MM.1S (cell line): Measurements from ENCODE around the gene EFHB.
A peak's percentile ranks its signal among the peaks of the same experiment; 100 is the strongest.

ENCODE experiments used
- DNase-seq: peaks from one replicate; pipeline ENCODE4 v3.0.0-alpha.2; 2015
- H2AFZ ChIP-seq: fragments of 300-600 bp; sonication (generic); 2 replicates; pipeline ENCODE4 v1.6.0; 2016; ENCODE audit warnings: antibody characterized with exemption, low read length
- H3F3A ChIP-seq: fragments of 300-600 bp; sonication (generic); 2 replicates; pipeline ENCODE4 v1.6.1; 2016; ENCODE audit warnings: mild to moderate bottlenecking, antibody characterized with exemption, low read length, moderate library complexity, mixed read lengths; ENCODE audit not compliant: insufficient read depth
- H3K27ac ChIP-seq: fragments of 300-600 bp; sonication (generic); 2 replicates; pipeline ENCODE4 v1.5.1; 2016; ENCODE audit warnings: mild to moderate bottlenecking, low read length
- H3K27me3 ChIP-seq: fragments of 300-600 bp; sonication (generic); replicated peaks from 2 replicates; pipeline ENCODE4 v1.6.0; 2016; ENCODE audit warnings: low read length; ENCODE audit not compliant: insufficient read depth
- H3K36me3 ChIP-seq: fragments of 300-600 bp; sonication (generic); replicated peaks from 2 replicates; pipeline ENCODE4 v1.6.1; 2016; ENCODE audit warnings: mild to moderate bottlenecking, low read length, mixed read lengths; ENCODE audit not compliant: insufficient read depth
- H3K4me1 ChIP-seq: fragments of 300-600 bp; sonication (generic); 2 replicates; pipeline ENCODE4 v1.6.1; 2016; ENCODE audit warnings: low read length, mixed read lengths
- H3K4me2 ChIP-seq: fragments of 300-600 bp; sonication (generic); 2 replicates; pipeline ENCODE4 v1.6.0; 2016; ENCODE audit warnings: low read depth, low read length
- H3K4me3 ChIP-seq: fragments of 300-600 bp; sonication (generic); 2 replicates; pipeline ENCODE4 v1.5.1; 2016; ENCODE audit warnings: low read length, mixed read lengths
- H3K79me2 ChIP-seq: fragments of 300-600 bp; sonication (generic); 2 replicates; pipeline ENCODE4 v1.6.1; 2016; ENCODE audit warnings: mixed run types, low read length, mixed read lengths
- H3K9ac ChIP-seq: fragments of 300-600 bp; sonication (generic); 2 replicates; pipeline ENCODE4 v1.6.1; 2016; ENCODE audit warnings: low read length, mixed read lengths
- H3K9me2 ChIP-seq: fragments of 300-600 bp; sonication (generic); replicated peaks from 2 replicates; pipeline ENCODE4 v1.6.1; 2016; ENCODE audit warnings: mild to moderate bottlenecking, low read length, mixed read lengths; ENCODE audit not compliant: insufficient read depth
- H3K9me3 ChIP-seq: fragments of 300-600 bp; sonication (generic); replicated peaks from 2 replicates; pipeline ENCODE4 v1.6.1; 2016; ENCODE audit warnings: mild to moderate bottlenecking, low read length, mixed read lengths; ENCODE audit not compliant: insufficient read depth
- H4K20me1 ChIP-seq: fragments of 300-600 bp; sonication (generic); 2 replicates; pipeline ENCODE4 v1.6.1; 2016; ENCODE audit warnings: mild to moderate bottlenecking, low read length, moderate library complexity, mixed read lengths; ENCODE audit not compliant: insufficient read depth
- CTCF ChIP-seq: fragments of 300-600 bp; sonication (generic); IDR thresholded peaks from 2 replicates; pipeline ENCODE4 v1.5.1; 2016; ENCODE audit warnings: antibody characterized with exemption, low read length, mixed read lengths
- EZH2 ChIP-seq: fragments of 300-600 bp; sonication (generic); optimal IDR thresholded peaks from 2 replicates; pipeline ENCODE3; 2017; ENCODE audit warnings: low read depth, mild to moderate bottlenecking, antibody characterized with exemption, low read length, mixed read lengths
- EZH2phosphoT487 ChIP-seq: fragments of 300-600 bp; sonication (generic); IDR thresholded peaks from 2 replicates; pipeline ENCODE4 v1.6.1; 2018; ENCODE audit warnings: antibody characterized with exemption, low read length

Gene EFHB

GRCh38 chr3:19950316-19950715 is 16.3 kb upstream of the EFHB start:
- Histone ChIP-seq H3K36me3 (peaks cover 6% of the 10 kb centered on the region; the same call in 1 of the 2 replicates), H3K79me2 (peaks cover 82% of the 10 kb centered on the region), H3K4me1 (peaks cover 17% of the 10 kb centered on the region), H2AFZ (no peak overlapping the region), H3F3A (peaks cover 16% of the 10 kb centered on the region), H4K20me1 (peaks cover 19% of the 10 kb centered on the region; the same call in 1 of the 2 replicates), H3K4me2 (no peak overlapping the region), H3K9me3 (no peaks in the 10 kb centered on the region), H3K27ac (no peak overlapping the region), H3K4me3 (no peak overlapping the region), H3K9ac (no peak overlapping the region), H3K27me3 (no peaks in the 10 kb centered on the region), H3K9me2 (no peaks in the 10 kb centered on the region)
- TF ChIP-seq CTCF (no peak), EZH2phosphoT487 (no peak), EZH2 (no peak)
- no peak for DNase-seq

- peaks cover 16% of the 10 kb centered on the region for H3F3A ChIP-seq
- H3K4me3 ChIP-seq = peak overlapping the region; percentile 95
- H2AFZ ChIP-seq = peak overlapping the region; percentile 74; the same call in 1 of the 2 replicates
- no peaks in the 10 kb centered on the region; the same call in 1 of the 2 replicates for H3K36me3 ChIP-seq
- H3K27me3 ChIP-seq = no peaks in the 10 kb centered on the region
- TF ChIP-seq EZH2phosphoT487 (no peak), EZH2 (no peak), CTCF (no peak)
- H3K9ac ChIP-seq = peak overlapping the region; percentile 96
- no peak for DNase-seq
- H4K20me1 ChIP-seq = peaks cover 17% of the 10 kb centered on the region; the same call in 1 of the 2 replicates
- peaks cover 17% of the 10 kb centered on the region for H3K4me1 ChIP-seq
- peak overlapping the region; percentile 94; the same call in 1 of the 2 replicates for H3K27ac ChIP-seq
- peak overlapping the region; percentile 85 for H3K4me2 ChIP-seq
- no peaks in the 10 kb centered on the region for H3K9me3 ChIP-seq
- H3K79me2 ChIP-seq = peaks cover 61% of the 10 kb centered on the region
- no peaks in the 10 kb centered on the region for H3K9me2 ChIP-seq
These were observed 14.2 kb upstream of the EFHB start for GRCh38 chr3:19948226-19948591.

- peak overlapping the region; percentile 96 for H3K9ac ChIP-seq
- H3K9me2 ChIP-seq = no peaks in the 10 kb centered on the region
- H3K36me3 ChIP-seq = no peaks in the 10 kb centered on the region; the same call in 1 of the 2 replicates
- peaks cover 17% of the 10 kb centered on the region for H3K4me1 ChIP-seq
- H3K27me3 ChIP-seq = no peaks in the 10 kb centered on the region
- peaks cover 16% of the 10 kb centered on the region for H3F3A ChIP-seq
- peaks cover 55% of the 10 kb centered on the region for H3K79me2 ChIP-seq
- no peaks in the 10 kb centered on the region for H3K9me3 ChIP-seq
- peak overlapping the region; percentile 85 for H3K4me2 ChIP-seq
- peaks cover 17% of the 10 kb centered on the region; the same call in 1 of the 2 replicates for H4K20me1 ChIP-seq
- peak overlapping the region; percentile 94 for H3K27ac ChIP-seq
- no peak for TF ChIP-seq CTCF
- TF ChIP-seq EZH2phosphoT487 = no peak
- no peak for TF ChIP-seq EZH2
- peak; percentile 65 for DNase-seq
- peak overlapping the region; percentile 95 for H3K4me3 ChIP-seq
- peak overlapping the region; percentile 74 for H2AFZ ChIP-seq
These were observed 13.7 kb upstream of the EFHB start for GRCh38 chr3:19947549-19948225.
